Activated CD4-positive, CD25-positive, alpha-beta regulatory T cell treated with anti-CD3 and anti-CD28 coated beads, Interleukin-2, amount 50 U/mL, for 24 hours (primary cell): ENCODE results near the gene M6PR.
A peak's percentile ranks its signal among the peaks of the same experiment; 100 is the strongest.

Source experiments
- ATAC-seq, 2 donors: fragments of 150-1000 bp; cut with Tn5 transposase; one replicate each; pipeline ENCODE4 v1.10.0; 2021; ENCODE audit warnings: mild to moderate bottlenecking in 1 of 2, moderate library complexity in 1 of 2

Gene M6PR

GRCh38 chr12:8949342-8950220 is at the start of gene M6PR:
Gene M6PR (minus strand): TSS chr12:8949645. CDS start chr12:8946404, 3,241 bp downstream.
- ATAC-seq = peak; percentile 86 to 90

DNA sequence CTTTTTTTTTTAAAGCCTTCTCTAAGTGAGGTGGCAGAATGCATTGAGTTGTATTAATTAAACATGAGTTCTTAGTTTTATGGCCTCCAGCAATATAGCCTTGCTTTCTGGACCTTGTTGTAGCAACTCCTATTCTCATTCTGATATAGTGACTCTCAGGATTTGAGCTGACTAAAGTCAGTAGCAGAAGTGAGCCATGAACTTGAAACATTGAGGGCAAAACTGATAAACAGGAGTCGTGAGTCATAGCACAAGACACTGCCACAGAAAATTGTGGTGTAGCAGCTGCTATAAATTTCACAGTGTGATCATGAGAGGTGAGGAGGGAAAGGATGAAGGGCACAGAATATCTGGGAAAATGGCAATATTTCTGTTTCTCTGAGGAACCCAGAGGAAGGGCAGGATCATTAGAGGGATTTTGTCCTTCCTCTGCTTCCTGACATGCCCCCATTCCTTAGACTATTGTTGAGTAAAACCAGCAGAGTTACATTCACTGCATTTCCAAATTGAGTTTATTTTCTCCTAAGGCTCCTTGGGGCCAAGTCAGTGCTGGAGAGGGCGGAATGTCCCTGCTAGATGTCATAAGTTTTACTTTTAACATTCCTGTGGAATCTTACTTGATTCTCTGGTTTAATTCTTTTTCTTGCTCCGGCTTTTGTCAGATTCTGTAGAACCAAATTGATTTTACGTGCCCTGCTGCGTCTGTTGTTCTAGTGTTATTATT is 47.4 kb upstream of the M6PR start:
- peak; percentile 91 to 94 for ATAC-seq

GRCh38 chr12:8995021-8995775 is 45.8 kb upstream of the M6PR start:
- no peak for ATAC-seq

DNA sequence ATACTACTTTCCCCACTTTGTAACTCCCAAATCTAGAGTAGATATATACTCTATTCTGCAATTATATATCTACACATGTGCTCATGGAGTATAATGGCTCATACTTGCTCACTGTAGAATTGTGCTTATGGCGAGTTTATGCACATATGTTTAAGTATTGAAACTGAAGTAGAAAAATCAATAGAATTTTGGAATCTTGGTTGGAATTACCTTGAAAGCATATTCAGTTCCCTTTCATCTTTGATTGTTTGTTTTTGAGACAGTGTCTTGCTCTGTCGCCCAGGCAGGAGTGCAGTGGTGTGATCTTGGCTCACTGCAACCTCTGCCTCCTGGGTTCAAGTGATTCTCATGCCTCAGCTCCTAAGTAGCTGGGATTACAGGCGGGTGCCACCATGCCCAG is 44.4 kb upstream of the M6PR start:
- ATAC-seq = no peak

DNA sequence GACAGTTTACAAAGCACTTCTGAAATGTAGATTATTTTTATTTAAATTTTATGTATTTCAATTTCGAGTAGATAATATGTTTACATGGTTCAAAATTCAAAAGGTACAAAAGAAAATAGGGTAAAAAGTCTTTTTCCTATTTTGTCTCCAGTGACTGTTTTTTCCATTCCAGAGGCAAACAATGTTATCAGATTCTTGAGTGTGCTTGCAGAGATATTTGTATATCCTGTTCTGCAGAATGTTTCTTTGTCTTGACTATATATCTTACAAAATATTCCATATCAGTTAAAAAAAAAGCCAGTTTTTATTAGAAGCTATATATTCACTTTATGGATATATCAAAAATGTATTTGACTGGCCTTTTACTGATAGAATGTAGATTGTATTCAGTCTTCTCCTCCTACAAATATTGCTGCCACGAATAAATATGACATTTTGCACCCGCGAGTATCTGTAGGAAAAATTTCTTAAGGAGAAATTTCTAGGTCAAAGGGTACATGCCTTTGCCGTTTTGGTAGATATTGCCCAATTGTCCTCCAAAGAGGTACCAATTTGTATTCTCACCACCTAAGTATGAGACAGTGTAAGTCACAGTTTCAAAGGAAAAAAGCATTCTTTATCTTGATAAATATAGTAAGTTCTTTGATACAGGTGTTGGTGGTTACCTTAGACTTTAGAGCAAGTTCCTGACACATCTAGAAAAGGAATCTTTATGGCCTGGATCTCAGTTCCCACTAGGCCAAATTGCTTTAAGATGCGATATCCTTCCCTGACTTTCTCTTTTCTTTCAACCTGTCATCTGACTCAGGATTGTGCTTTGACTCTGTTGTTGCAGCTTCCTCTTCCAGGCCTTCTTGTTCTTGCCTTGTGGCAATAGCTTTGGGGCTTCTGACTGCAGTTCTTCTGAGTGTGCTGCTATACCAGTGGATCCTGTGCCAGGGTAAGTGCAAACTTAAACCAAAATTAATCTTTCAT is 42.2 kb upstream of the M6PR start:
- peak in 1 of 2 donors; percentile 37 for ATAC-seq

- ATAC-seq = peak; percentile 61 to 77
Observed at GRCh38 chr12:8989413-8989812, 40.0 kb upstream of the M6PR start, which contains the start of gene KLRG1. Gene KLRG1 (plus strand): TSS chr12:8989546. CDS start chr12:8989636, 90 bp downstream.

DNA sequence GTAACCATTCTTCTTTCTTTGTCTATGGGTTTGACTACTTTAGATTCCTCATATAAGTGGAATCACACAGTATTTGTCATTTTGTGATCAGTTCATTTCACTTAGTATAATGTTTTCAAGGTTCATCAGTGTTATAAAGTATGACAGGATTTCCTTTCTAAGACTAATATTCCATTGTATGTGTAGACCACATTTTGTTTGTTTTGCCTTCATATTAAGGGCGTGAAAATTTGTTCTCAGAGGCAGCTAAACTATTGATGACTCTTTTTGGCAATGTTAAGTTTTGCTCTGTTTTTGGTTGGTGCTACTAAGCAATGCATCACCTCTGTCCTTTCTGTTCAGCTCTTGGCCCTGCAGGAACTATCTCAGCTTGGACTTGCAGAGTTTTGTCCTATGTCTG is 38.2 kb upstream of the M6PR start:
- no peak for ATAC-seq

DNA sequence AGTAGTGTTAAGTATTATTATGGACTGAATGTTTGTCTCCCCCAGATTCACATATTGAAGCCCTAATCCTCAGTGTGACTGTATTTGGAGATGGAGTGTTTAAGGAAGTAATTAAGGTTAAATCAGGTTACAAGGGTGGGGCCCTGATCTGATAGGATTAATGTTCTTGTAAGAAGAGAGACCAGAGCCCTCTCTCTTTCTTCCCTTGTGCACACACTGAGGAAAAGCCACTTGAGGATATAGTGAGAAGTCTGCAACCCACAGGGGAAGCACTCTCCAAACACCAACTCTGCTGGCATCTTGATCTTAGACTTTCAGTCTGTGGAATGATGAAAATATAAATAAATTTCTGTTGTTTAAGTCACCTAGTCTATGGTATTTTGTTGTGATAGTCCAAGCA is 37.7 kb upstream of the M6PR start:
- no peak for ATAC-seq

DNA sequence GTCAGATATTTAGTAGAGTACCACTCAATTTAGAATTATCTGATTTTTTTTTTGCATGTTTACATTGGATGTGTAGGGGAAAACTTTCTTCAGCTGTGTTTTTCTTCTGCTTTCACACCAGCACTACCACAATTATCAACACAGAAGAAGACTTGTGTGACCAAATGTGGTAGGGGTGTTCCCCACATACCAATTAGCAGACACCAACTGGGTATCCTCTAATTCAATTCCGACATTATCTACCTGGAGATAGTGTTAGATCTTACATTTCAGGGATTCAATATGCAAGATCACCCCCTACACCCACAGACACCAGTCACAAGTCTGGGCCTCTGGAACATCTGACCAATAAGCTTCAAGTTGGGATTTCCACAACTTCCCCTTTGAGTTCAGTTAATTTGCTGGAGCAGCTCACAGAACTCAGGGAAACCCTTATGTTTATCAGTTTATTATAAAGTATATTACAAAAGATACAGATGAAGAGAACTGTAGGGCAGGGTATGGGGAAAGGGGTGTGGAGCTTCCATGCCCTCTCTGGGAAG is 35.8 kb upstream of the M6PR start:
- ATAC-seq = no peak

DNA sequence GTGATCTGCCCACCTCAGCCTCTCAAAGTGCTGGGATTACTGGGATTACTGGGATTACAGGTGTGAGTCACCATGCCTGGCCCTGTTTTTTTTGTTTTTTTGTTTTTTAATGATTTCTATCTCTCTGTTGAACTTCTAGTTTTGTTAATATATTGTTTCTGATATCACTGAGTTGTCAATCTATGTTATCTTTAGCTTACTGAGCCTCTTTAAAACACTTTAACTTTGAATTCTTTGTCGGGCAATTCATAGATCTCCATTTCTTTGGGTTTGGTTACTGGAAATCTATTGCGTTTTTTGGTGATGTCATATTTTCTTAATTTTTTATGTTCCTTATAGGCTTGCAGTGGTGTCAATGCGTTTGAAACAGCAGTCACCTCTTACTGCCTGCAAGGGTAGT is 30.7 kb upstream of the M6PR start:
- ATAC-seq = no peak

DNA sequence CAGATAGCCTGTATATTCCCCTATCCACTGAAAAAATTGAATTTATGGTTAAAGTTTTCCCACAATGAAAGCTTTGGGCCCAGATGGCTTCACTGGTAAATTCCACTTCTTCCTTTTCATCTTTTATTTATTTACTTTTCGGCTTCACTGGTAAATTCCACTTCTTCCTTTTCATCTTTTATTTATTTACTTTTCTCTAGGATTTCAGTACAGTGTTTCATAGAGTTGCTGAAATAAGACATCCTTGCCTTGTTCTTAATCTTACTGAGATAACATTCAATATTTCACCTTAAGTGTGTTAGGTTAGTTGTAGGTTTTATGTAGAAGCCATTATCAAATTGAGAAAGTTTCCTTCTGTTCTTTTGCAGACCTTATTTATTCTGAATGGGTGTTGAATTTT is 21.0 kb upstream of the M6PR start:
- ATAC-seq = no peak

- ATAC-seq = no peak
Observed at GRCh38 chr12:8969861-8970411, 20.5 kb upstream of the M6PR start.

- ATAC-seq = no peak
Observed at GRCh38 chr12:8968761-8969160, 19.3 kb upstream of the M6PR start.

DNA sequence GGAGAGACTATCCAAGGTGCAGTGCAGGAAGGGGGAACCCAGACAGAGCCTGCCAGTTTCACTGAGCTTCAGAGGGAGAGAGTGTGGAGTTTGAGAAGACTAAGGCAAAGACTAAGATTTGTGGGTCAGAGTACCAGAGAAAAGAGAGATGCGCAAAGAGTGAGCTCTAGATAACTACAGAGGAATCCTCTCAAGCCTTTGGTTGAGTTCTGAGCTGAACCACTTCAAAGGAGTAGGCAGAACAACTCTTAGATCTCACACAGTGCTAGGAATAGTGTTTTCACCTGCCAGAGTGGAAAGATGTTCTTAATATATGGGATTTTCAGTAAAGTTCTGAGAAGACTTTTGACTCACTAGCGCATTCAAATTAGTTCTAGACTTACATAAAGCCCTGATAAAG is 10.7 kb upstream of the M6PR start:
- ATAC-seq = peak; percentile 41 to 49

GRCh38 chr12:8958066-8958465 is 8.6 kb upstream of the M6PR start:
- no peak for ATAC-seq

GRCh38 chr12:8957561-8957960 is 8.1 kb upstream of the M6PR start:
- no peak for ATAC-seq

DNA sequence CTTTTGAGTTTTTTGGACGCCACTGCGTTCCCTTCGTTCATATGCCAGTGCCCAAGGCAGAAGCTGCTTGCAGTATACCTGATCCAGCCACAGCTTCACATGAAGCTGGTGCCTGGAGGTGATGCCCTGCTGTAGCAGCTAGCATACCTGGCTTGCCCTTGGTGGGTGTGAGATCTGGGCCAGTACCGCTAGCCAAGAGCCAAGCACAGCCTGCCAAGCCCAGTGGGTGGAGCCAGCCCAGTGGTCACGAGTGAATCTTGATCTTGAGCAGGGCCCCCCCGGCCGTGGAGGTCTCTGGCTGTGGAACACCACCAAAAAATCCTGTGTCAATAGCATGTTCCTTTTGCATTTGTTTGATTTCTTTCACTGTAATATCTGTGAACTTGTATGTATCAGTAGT is 7.3 kb upstream of the M6PR start:
- no peak for ATAC-seq

GRCh38 chr12:8956073-8956472 is 6.6 kb upstream of the M6PR start:
- no peak for ATAC-seq

- ATAC-seq = no peak
Observed at GRCh38 chr12:8953773-8954402, 4.4 kb upstream of the M6PR start.

DNA sequence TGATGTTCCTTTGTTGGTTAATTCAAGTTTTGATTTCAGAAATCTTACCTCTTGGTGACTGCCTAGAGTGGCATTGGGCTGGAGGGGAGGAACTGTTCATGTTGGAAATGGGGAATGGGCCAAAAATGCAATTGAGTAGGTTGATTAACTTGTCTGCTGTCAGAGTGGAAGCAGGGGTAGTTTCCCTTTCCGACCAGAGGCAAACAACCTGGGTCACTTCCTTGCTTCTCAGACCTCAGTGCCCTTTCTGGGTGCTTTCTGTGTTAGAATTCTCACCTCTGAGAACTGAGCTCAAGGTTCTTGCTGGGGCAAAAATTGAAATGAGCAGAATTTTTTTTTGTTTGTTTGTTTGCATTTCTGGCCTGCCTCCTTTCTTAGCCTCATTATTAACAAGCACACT is 2.3 kb upstream of the M6PR start:
- ATAC-seq = no peak
